Bronchial epithelial cell (primary cell): ENCODE results near the gene WNT7B. TPM values are rescaled to one million over a fixed set of nuclear protein-coding genes. Genes with fewer than 3 reads are reported as not detected.
A peak's percentile ranks its signal among the peaks of the same experiment; 100 is the strongest.

Experiments
- DNase-seq: peaks from one replicate; pipeline ENCODE4 v3.0.0-alpha.2; 2010; ENCODE audit warnings: low read depth
- FAIRE-seq: peaks from 2 replicates; lab custom pipeline; 2011; peaks lifted over from hg19 to GRCh38; lab: Jason Lieb, UNC
- H3K27me3 ChIP-seq: 2 replicates; pipeline ENCODE4 v1.5.1; 2011; ENCODE audit warnings: low read length; ENCODE audit not compliant: control insufficient read depth, insufficient read depth
- H3K36me3 ChIP-seq: 2 replicates; pipeline ENCODE4 v1.5.1; 2011; ENCODE audit warnings: low read length; ENCODE audit not compliant: control insufficient read depth, insufficient read depth
- H3K4me3 ChIP-seq: 2 replicates; pipeline ENCODE4 v1.5.1; 2011; ENCODE audit warnings: mild to moderate bottlenecking, low read depth, low read length, control low read depth
- CTCF ChIP-seq: IDR thresholded peaks from 2 replicates; pipeline ENCODE4 v1.5.1; 2011; ENCODE audit warnings: mild to moderate bottlenecking, moderate library complexity, low read length, control low read depth, inconsistent platforms; ENCODE audit not compliant: insufficient read depth, severe bottlenecking
- total RNA-seq: library from RNA; depleted of rRNA; stranded (reverse); fragments of >200 nt; gene quantifications from 2 replicates; pipeline ENCODE4 v1.2.1, GENCODE V29; 2014

Gene WNT7B
- total RNA-seq, 1 donor from 2014 or later = 18.2 TPM

GRCh38 chr22:45911601-45912271 lies 65.2 kb downstream of the WNT7B start:
- peaks cover 3% of the 10 kb centered on the region for H3K27me3 ChIP-seq
- no peaks in the 10 kb centered on the region for H3K36me3 ChIP-seq
- H3K4me3 ChIP-seq = no peak overlapping the region
- peak; percentile 65 for DNase-seq
- no peak for FAIRE-seq
- TF ChIP-seq CTCF = peak; percentile 54

DNA sequence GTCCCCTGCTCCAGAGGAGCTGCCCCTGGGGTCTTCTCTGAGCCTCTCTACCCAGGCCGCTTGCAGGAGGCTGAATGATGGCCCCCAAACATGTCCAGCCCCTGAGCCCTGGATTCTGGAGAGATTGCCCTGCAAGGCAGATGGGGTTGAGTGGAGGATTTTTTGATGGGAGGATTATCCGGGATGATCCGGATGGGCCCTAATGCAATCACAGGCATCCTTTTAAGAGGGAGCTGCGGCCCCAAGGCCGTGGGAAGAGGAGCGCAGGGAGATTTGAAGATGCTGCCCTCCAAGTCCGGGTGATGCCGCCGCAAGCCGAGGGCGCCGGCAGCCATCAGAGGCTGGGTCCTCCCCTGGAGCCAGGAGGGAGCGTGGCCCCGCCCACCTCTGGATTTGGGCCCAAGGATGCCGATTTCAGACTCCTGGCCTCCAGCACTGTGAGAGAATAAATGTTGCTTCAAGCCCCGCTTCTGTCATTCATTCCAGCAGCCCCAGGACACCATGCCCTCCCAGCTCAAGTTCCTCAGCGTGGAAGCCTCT lies 66.0 kb downstream of the WNT7B start:
- no peak for TF ChIP-seq CTCF
- Histone ChIP-seq H3K27me3 (peaks cover 8% of the 10 kb centered on the region), H3K4me3 (no peak overlapping the region), H3K36me3 (no peaks in the 10 kb centered on the region)
- DNase-seq (no peak), FAIRE-seq (no peak)

DNA sequence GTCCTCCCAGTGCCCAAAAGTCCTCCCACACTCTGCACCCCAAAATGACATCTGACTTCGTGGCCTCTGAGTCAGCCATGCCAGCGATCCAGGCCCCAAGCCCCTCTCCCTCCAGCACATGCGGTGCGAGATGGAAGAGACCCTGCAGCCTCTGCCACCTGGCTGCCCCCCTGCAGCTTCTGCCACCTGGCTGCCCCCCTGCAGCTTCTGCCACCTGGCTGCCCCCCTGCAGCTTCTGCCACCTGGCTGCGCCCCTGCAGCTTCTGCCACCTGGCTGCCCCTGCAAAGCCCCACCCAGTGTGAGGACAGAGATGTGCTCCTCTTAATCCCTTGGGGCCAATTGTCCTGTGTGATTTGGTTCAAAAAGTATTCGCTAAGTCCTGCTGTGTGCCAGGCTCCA lies 68.0 kb downstream of the WNT7B start:
- TF ChIP-seq CTCF = no peak
- peaks cover 8% of the 10 kb centered on the region for H3K27me3 ChIP-seq
- DNase-seq (no peak), FAIRE-seq (no peak)
- no peaks in the 10 kb centered on the region for H3K36me3 ChIP-seq
- no peak overlapping the region for H3K4me3 ChIP-seq

GRCh38 chr22:45907996-45908395 lies 69.0 kb downstream of the WNT7B start:
- DNase-seq = no peak
- H3K36me3 ChIP-seq = no peaks in the 10 kb centered on the region
- no peak for TF ChIP-seq CTCF
- no peak overlapping the region for H3K4me3 ChIP-seq
- FAIRE-seq = no peak
- H3K27me3 ChIP-seq = peaks cover 8% of the 10 kb centered on the region

GRCh38 chr22:45907378-45907777 lies 69.6 kb downstream of the WNT7B start:
- FAIRE-seq (peak; percentile 47), DNase-seq (no peak)
- Histone ChIP-seq H3K36me3 (no peaks in the 10 kb centered on the region), H3K4me3 (no peak overlapping the region), H3K27me3 (peaks cover 8% of the 10 kb centered on the region)
- TF ChIP-seq CTCF = no peak
